ENCODE measurements around the gene ACOT11. TPM values are rescaled to one million over a fixed set of nuclear protein-coding genes. Genes with fewer than 3 reads are reported as not detected.
A peak's percentile ranks its signal among the peaks of the same experiment; 100 is the strongest.

The ACOT11 gene
- total RNA-seq, 1 donor from 2014 or later: 64.8 TPM

DNA sequence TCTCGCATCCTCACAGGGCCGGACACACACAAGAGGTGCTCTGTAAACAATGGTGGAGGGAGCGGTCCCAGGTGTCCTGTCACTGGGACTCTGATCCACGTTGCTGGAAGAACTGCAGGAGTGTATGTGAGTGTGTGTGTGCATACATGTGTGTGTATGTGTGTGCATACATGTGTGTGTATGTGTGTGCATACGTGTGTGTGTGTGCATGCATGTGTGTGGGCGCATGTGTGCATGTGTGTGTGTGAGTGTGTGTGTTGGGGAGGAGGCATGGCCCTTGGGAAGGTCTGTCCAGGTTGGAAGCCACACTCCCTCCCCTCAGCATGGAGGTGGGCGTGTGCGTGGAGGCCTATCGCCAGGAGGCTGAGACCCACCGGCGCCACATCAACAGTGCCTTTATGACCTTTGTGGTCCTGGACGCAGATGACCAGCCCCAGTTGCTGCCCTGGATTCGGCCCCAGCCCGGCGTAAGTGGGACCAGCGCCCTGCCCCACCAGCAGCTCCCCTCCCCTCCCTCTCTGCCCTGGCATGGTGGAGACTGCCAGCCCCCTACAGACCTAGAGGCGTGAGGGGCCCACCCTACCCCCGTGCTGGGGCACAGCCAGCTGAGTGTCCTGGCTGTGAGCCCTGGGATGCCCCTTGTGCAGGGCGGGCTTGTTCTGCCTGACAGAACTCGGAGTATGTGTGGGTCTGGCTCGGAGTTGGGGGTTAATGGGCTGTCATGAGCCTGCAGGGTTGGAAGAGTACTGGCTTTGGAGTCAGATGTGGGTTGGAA lies 53.1 kb downstream of the ACOT11 start:
- intact Hi-C loops (cut with micrococcal nuclease): no loop called here
- Histone ChIP-seq H3K27ac (replicated peaks) (peak overlapping the region; percentile 16), H3K4me1 (no peaks in the 10 kb centered on the region), H3K27me3 (ENCODE audit: low read depth) (no peaks in the 10 kb centered on the region), H3K36me3 (peaks cover 74% of the 10 kb centered on the region), H3K4me3 (no peak overlapping the region), H3K9me3 (replicated peaks) (no peaks in the 10 kb centered on the region)
- DNase-seq: no peak
- TF ChIP-seq, protein P1, sequence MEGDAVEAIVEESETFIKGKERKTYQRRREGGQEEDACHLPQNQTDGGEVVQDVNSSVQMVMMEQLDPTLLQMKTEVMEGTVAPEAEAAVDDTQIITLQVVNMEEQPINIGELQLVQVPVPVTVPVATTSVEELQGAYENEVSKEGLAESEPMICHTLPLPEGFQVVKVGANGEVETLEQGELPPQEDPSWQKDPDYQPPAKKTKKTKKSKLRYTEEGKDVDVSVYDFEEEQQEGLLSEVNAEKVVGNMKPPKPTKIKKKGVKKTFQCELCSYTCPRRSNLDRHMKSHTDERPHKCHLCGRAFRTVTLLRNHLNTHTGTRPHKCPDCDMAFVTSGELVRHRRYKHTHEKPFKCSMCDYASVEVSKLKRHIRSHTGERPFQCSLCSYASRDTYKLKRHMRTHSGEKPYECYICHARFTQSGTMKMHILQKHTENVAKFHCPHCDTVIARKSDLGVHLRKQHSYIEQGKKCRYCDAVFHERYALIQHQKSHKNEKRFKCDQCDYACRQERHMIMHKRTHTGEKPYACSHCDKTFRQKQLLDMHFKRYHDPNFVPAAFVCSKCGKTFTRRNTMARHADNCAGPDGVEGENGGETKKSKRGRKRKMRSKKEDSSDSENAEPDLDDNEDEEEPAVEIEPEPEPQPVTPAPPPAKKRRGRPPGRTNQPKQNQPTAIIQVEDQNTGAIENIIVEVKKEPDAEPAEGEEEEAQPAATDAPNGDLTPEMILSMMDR (IDR thresholded peaks at IDR 0.05; ENCODE audit: borderline replicate concordance): no peak

DNA sequence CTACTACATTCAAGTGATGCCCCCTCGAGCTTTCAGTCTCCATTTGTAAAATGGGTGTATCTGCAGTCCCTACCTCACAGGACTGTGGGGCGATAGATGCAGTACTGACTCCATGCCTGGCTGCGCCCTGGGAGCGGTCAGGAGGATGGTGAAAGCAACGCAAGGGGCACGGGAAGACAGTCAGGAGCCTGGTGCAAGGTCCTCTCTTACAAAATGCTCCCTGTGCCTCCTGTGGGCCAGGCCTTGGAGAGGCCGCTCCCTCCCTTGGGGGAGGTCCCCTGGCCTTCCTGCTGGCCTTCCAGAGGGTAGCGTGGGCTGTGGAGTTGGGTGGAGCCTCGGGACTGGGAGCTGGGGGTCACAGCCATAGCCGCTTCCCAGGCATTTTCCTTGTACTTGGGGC lies 53.7 kb downstream of the ACOT11 start:
- intact Hi-C loops (cut with micrococcal nuclease): no loop called here
- no peak overlapping the region for H3K27ac ChIP-seq (replicated peaks)
- peaks cover 75% of the 10 kb centered on the region for H3K36me3 ChIP-seq
- no peak overlapping the region for H3K4me3 ChIP-seq
- no peaks in the 10 kb centered on the region for H3K27me3 ChIP-seq (ENCODE audit: low read depth)
- TF ChIP-seq, protein P1 (IDR thresholded peaks at IDR 0.05; ENCODE audit: borderline replicate concordance): no peak
- H3K4me1 ChIP-seq: no peaks in the 10 kb centered on the region
- no peaks in the 10 kb centered on the region for H3K9me3 ChIP-seq (replicated peaks)
- no peak for DNase-seq

DNA sequence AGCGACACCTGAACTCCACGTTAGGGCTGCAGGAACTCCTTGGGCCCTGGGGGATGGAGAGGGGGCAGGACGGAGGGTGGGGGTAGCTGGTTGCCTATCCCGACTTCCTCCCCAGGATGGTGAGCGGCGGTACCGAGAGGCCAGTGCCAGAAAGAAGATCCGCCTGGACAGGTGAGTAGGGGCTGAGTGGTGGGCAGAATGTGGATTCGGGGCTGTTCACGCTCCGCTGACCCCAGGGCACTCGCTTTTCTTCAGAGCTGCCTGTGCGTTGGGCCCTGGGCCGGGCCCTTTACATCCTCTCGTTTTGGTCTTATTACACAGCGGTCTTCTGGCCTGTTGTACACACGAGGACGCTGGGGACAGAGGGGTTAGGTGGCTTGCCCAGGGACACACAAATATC lies 54.5 kb downstream of the ACOT11 start:
- DNase-seq: no peak

DNA sequence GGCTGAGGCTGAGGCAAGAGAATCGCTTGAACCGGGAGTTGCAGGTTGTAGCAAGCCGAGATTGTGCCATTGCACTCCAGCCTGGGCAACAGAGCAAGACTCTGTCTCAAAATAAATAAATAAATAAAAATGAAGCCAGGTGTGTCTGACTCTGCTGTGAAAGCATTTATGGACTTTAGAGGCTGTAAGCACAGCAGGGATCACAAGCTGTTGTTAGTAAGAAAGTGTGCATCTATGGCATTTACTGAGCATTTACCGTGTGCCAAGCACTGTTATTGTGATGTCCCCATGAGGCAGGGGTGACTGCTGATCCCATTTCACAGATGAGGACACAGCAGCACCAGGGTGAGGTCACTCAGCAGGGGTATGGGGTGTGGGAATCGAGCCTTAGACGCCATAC lies 55.2 kb downstream of the ACOT11 start:
- intact Hi-C loops (cut with micrococcal nuclease): no loop called here
- TF ChIP-seq, protein P1 (IDR thresholded peaks at IDR 0.05; ENCODE audit: borderline replicate concordance): no peak
- no peaks in the 10 kb centered on the region for H3K9me3 ChIP-seq (replicated peaks)
- H3K4me1 ChIP-seq: no peaks in the 10 kb centered on the region
- no peaks in the 10 kb centered on the region for H3K27me3 ChIP-seq (ENCODE audit: low read depth)
- H3K4me3 ChIP-seq: no peak overlapping the region
- peaks cover 68% of the 10 kb centered on the region for H3K36me3 ChIP-seq
- no peak for DNase-seq
- no peak overlapping the region for H3K27ac ChIP-seq (replicated peaks)

More for the DNA sequence above, 54.5 kb downstream of the ACOT11 start:
- H3K4me1 ChIP-seq: no peaks in the 10 kb centered on the region
- no peaks in the 10 kb centered on the region for H3K27me3 ChIP-seq (ENCODE audit: low read depth)
- TF ChIP-seq, protein P1 (IDR thresholded peaks at IDR 0.05; ENCODE audit: borderline replicate concordance): no peak
- H3K27ac ChIP-seq (replicated peaks): no peak overlapping the region
- H3K4me3 ChIP-seq: no peak overlapping the region
- H3K36me3 ChIP-seq: peaks cover 75% of the 10 kb centered on the region
- H3K9me3 ChIP-seq (replicated peaks): no peaks in the 10 kb centered on the region
- intact Hi-C loops (cut with micrococcal nuclease): no loop called here

DNA sequence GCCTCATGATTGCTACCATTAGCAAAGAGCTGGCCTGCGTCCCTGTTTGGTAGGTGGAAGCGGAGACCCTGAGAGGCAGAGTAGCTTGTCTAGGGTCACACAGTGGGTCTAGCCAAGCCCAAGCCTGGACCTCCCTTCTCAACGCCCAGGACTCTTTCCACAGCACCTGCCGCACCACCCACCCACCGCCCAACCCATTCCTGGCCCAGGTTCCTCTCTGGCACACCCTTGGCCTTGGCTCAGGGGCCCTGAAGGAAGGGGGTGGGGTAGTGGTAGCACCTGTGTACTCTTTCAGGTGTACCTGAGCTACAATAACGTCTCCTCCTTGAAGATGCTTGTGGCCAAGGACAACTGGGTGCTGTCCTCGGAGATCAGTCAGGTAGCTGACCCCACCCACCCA lies 56.0 kb downstream of the ACOT11 start:
- intact Hi-C loops (cut with micrococcal nuclease): no loop called here
- Histone ChIP-seq H3K27ac (replicated peaks) (no peak overlapping the region), H3K27me3 (ENCODE audit: low read depth) (no peaks in the 10 kb centered on the region), H3K4me1 (no peaks in the 10 kb centered on the region), H3K36me3 (peaks cover 63% of the 10 kb centered on the region), H3K4me3 (no peak overlapping the region), H3K9me3 (replicated peaks) (no peaks in the 10 kb centered on the region)
- no peak for DNase-seq
- TF ChIP-seq, protein P1 (IDR thresholded peaks at IDR 0.05; ENCODE audit: borderline replicate concordance): no peak
